Measurements from ENCODE around the gene GPR179.

- TF ChIP-seq TAF1 (IDR thresholded peaks at IDR 0.05; ENCODE audit: borderline replicate concordance, low read depth, low read length) = no peak
- no peak for TF ChIP-seq POLR2A (IDR thresholded peaks at IDR 0.05; ENCODE audit: low read depth, low read length)
- TF ChIP-seq POLR2AphosphoS5 (IDR thresholded peaks at IDR 0.05; ENCODE audit: low read depth, low read length) = no peak
Observed at GRCh38 chr17:38358586-38359513, 15.1 kb upstream of the GPR179 start.
